Left kidney (tissue), 2 donors: Measurements from ENCODE around the gene IL7R. TPM values are rescaled to one million over a fixed set of nuclear protein-coding genes. Genes with fewer than 3 reads are reported as not detected.
"Not testable (repeated sequence)": the region's sequence is repeated elsewhere in the genome, so short reads cannot be mapped to it uniquely, and the experiment has no call there.

ENCODE experiments used
- DNase-seq: peaks from one replicate; pipeline ENCODE4 v3.0.0-alpha.2; 2013
- polyA plus RNA-seq: library from polyadenylated mRNA; unstranded; fragments of 120-200 nt; gene quantifications from one replicate; pipeline ENCODE4 v1.2.1, GENCODE V29; 2013; ENCODE audit not compliant: insufficient read length

Gene IL7R
- polyA plus RNA-seq, 1 donor = 0.45 TPM

DNA sequence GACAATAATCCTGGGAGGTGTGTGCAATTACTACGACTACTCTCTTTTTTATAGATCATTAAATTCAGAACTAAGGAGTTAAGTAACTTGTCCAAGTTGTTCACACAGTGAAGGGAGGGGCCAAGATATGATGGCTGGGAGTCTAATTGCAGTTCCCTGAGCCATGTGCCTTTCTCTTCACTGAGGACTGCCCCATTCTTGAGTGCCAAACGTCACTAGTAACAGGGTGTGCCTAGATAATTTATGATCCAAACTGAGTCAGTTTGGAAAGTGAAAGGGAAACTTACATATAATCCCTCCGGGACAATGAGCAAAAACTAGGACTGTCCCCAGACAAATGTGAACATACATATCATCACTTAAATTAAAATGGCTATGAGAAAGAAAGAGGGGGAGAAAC lies 20.2 kb downstream of the IL7R start:
- no peak for DNase-seq

DNA sequence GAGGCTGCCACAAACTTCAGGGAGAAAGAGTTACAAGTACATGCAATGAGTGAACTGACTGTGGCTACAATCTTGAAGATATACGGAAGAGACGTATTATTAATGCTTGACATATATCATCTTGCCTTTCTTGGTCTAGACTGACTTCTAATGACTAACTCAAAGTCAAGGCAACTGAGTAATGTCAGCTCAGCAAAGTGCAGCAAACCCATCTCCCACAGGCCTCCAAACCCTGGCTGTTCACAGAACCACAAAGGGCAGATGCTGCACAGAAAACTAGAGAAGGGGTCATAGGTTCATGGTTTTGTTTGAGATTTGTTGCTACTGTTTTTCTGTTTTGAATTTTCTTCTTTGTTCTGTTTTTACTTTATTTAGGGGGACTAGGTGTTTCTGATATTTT lies 21.0 kb downstream of the IL7R start:
- DNase-seq = no peak

DNA sequence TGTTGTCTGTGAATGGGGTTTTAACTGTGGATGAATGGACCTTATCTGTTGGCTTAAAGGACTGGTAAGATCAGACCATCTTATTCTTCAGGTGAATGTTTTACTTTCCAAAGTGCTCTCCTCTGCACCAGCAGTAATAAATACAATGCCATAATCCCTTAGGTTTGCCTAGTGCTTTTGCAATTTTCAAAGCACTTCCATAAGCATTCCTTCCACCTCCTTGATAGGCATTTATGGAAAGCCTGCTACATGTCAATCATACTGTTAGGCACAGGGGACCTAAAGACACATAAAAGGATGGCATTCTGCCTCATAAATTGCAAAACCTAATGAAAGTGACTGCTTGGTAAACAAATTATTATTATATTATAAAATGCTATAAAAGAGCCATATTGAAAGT lies 21.4 kb downstream of the IL7R start:
- DNase-seq = no peak

DNA sequence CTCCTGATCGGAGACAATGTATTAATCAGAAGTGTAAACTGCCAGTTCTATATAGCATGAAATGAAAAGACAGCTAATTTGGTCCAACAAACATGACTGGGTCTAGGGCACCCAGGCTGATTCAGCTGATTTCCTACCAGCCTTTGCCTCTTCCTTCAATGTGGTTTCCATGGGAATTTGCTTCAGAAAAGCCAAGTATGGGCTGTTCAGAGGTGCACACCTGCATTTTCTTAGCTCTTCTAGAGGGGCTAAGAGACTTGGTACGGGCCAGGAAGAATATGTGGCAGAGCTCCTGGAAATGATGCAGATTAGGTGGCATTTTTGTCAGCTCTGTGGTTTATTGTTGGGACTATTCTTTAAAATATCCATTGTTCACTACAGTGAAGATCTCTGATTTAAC lies 22.4 kb downstream of the IL7R start:
- DNase-seq = no peak

GRCh38 chr5:35879649-35880048 lies 23.0 kb downstream of the IL7R start:
- DNase-seq = no peak

DNA sequence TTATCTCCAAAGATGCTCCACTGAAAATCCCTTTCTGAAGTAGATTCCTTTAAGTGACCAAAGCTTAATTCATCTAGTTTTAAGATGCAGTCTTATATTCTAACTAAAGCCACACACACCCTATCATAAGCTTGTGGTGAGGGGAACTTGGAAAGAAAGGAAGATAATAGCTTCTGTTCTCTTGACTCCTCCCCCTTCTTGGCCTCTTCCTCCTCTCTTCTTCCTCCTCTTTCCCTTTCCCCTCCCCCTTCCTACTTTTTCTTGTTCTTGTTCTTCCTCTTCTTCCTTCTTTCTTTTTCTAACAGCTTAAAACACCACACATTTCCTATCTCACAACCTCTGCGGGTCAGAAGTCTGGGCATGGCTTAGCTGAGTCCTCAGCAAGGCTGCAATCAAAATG lies 23.5 kb downstream of the IL7R start:
- DNase-seq = no peak

DNA sequence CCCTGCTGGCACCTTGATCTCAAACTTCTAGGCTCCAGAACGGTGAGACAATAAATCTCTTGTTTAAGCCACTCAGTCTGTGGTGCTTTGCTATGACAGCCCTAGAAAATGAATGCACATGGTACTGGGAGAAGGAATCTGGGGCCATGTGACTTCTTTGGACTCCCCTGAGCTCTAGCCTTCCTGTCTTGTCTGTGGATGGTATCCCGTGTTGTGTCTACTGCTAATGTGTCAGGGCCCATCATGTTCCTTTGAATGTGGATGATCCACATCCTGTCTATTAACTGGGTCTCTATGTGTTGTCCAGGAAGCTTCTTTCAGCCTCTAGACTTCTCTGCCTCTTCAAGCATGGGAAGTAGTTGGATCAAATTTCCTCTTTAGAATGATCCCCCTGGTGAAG lies 25.1 kb downstream of the IL7R start:
- DNase-seq = no peak

DNA sequence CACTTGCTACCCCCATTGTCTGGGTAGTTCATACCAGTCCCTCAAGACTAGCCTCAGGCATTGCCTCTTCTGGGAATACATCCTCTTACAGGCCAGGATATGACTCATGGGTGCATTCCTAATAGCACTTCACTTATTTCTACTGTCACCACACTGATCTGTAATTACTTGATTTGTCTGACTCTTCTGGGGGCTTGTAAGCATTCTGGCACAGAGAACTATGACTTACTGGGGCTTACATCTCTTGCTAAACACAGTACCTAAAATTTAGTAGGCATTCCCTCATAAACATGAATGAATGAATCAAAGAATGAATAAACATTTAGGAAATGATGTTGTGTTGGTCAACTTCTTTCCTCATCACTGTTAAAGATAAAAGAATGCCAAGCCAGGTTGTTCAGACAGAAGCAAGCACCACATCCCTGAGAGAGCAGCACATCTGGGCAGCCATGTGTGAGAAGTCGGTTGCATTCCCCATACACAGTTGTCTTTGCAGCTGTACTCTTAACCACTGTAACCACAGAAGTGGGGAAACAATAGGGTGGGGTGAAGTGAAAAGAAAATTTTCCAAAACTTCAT lies 27.6 kb downstream of the IL7R start:
- DNase-seq = no peak

DNA sequence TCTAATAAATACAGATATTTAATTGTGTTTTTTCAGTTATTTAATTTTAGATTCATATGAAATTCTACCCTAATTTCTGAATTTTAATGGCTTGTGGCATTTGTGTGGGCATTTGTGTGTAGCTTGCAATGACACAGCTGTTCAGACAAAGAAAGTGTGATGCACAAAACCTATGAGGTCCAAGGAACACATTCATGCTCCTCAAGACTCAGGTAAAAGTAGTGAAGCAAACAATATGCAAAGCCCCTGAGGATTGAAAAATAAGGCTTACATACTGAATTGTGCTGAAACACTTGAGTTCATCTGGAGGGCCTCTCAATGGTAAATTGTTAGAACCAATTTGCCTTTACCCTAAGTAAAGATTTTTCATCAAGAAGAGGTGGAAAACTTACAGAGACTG lies 28.1 kb downstream of the IL7R start:
- no peak for DNase-seq

DNA sequence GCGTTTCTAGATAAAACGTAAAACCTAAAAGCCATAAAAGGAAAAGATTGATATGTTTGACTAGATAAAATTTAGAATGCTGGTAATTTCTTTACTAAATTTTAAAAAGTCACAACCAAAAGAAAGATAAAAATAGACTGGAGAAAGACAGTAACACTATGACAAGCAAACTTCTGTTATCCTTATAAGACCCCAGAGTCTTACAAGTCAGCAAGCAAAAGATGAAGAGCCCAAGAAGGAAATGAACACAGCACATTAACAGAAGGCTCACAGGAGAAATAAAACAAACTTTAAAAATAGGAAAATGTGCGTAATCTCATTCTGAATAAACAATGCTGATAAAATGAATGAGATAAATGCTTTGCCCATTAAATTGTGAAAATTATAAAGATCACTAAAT lies 29.7 kb downstream of the IL7R start:
- DNase-seq = no peak

DNA sequence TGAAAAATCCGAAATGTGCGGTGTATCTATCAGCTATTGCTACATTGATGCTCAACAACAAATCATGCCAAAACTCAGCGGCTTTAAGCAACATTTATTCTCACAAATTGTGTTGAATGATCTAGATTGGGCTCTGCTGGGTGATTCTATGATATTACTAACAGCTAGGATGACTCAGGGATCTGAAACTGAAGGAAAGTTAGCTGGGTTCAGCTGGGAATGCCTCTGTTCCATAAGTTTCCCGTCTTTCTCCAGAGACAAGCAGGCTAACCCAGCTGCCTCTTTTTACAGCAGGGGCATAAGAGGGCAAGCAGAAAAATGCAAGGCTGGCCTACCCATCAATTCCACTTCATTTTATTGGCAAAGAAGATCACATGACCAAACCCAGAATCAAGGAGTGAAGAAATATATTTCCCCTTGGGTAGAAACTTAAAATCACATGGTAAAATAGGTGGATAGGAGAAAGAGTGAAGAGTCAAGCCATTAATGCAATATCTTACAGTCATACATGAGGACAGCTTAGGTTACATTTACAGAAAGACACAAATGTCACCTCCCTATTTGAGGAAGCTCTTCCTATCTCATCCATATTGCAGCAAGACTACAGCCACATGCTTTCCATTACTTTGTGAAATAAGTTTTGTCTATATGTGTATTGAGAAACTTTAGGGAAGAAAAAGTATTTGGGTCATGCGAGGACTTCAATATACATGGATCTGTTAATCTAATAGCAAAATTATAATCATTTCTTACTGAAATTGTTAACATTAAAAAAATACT lies 30.8 kb downstream of the IL7R start:
- no peak for DNase-seq

- no peak for DNase-seq
Measured at GRCh38 chr5:35890021-35891020, 33.6 kb downstream of the IL7R start.

DNA sequence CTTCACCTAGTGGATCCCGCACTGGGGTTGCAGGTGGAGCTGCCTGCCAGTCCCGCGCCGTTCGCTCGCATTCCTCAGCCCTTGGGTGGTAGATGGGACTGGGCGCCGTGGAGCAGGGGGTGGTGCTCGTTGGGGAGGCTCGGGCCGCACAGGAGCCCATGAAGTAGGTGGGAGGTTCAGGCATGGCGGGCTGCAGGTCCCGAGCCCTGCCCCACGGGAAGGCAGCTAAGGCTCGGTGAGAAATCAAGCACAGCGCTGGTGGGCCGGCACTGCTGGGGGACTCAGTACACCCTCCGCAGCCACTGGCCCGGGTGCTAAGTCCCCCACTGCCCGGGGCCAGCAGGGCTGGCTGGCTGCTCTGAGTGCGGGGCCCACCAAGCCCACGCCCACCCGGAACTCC lies 36.1 kb downstream of the IL7R start:
- DNase-seq = not testable (repeated sequence)

DNA sequence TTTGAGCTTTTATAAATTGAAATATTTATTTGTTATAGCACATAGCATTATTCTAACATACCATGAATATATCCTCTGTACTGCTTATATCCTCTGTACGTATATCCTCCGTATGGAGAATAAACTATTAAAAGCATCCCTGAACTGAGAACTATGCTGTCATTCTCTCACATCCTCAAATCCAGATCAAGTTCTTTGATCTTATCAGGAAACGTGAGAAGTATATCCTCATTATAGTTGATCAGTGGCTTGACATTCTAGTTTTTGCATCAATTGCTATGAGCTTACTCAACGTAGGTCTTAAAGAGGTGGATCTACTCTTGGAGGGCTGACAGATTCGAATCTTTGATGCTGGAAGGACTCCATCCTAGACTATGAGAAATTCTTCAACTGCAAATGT lies 37.4 kb downstream of the IL7R start:
- DNase-seq = no peak

DNA sequence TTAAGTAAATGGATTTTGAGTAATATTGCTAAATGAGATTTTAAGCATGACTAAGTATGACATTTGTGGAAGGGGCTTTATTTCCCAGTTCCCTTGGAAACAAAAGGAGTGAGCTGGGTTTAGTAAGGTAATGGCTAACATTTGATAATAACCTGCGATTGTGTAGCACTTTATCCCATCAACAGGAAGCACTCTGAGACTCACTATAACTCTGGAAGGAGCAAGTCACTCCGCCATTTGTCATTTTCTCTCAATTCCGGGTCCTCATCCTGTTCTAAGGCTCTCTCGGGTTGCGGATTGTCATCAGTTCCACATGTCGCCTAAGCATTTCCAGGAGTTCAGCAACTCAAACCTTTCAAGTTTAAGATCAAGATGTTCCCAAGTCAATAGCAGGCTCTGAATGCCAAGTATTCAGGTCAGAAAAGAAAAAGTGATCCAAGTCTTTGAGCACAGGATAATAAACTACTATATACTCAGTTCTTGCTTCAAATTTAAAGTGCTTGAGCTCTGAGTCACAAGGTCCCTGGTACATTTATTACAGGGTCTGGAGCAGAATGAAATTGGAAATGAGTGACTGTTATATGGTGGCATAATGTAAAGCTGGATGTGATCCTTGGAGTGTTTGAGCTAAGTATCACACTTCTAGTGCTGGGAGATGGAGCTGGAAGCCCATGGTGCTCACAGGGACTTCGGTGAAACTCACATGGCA lies 42.4 kb downstream of the IL7R start:
- DNase-seq = no peak

GRCh38 chr5:35899800-35900199 lies 43.1 kb downstream of the IL7R start:
- no peak for DNase-seq

DNA sequence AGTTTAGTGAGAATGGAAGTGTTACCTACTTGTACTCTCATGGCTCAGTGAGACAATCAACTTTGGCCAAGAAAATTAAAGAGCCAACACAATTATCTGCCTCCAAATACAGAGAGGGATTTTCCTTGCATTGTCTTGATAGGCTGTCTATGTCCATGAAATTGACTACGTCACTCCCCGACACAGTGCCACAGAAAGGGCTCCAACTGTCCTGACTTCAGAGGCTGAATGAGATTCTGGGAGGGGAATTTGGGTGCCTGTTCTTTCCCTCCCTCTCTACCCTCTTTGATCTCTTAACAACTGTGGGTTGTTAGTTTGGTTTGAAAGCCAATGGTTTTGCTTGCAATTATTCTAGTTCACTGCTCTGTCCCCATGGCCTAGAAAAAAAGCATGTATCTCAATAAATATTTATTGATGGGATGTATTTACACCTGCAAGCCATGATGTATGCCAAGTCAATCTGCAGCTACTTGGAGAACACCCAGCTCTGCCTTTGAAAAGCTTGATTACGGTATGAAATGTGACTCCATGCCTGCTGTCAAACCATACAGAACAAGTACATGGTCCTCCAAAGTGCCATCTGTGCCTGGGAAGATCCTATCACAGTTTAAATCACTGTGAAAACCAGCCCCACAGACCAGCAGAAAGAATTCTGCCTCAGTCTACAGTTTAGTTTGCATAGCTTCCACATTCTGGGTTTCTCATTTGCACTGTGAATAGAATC lies 44.4 kb downstream of the IL7R start:
- no peak for DNase-seq

DNA sequence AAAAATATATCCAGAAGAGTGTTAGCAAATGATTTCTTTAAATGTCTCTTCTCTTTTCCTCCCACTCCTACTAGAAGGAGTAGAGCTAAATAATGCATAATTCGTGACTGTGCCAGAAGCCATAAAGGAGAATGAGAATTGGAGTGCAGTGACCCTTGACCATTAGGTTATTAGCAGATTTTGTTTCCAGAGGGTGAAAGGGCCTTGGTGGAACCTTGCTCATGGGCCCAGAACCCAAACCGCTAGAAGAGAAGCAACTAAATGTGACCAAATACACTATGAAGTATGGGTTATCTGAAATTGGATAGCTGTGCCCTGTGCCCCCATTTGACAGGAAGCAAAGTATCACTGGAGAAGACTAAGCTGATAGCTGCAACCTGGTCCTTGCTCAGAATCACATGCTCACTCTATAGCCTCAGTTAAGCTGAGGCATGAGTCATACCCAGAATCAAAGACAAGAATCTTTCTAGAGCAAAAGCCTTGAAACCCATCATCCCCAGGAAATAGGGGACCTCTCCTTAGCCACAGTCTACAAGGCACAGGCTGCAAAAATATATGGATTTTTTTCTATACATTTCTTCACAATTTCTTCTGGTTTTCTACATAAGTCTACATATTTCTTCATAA lies 45.5 kb downstream of the IL7R start:
- DNase-seq = no peak

- no peak for DNase-seq
Measured at GRCh38 chr5:35903631-35904203, 47.0 kb downstream of the IL7R start.

- no peak for DNase-seq
Measured at GRCh38 chr5:35904443-35905132, 47.9 kb downstream of the IL7R start.
